RWPE2 (cell line): Measurements from ENCODE around the gene PRRC2B.
A peak's percentile ranks its signal among the peaks of the same experiment; 100 is the strongest.
"Not testable (repeated sequence)": the region's sequence is repeated elsewhere in the genome, so short reads cannot be mapped to it uniquely, and the experiment has no call there.

ENCODE experiments used
- ATAC-seq: fragments of 200-7000 bp; cut with Tn5 transposase; 3 replicates; pipeline ENCODE4 v1.9.1; 2021; ENCODE audit warnings: low read depth
- DNase-seq: peaks from one replicate; pipeline ENCODE4 v3.0.0-alpha.2; 2020; ENCODE audit warnings: low spot score
- H3K27ac ChIP-seq: fragments of 450-650 bp; 2 replicates; pipeline ENCODE4 v1.5.1; 2017; ENCODE audit warnings: mild to moderate bottlenecking; ENCODE audit not compliant: poor library complexity, severe bottlenecking
- H3K27me3 ChIP-seq: fragments of 250-450 bp; sonication (Bioruptor Pico); 2 replicates; pipeline ENCODE4 v1.5.1; 2021; ENCODE audit warnings: mild to moderate bottlenecking, moderate library complexity; ENCODE audit not compliant: insufficient read depth, poor library complexity, severe bottlenecking
- H3K36me3 ChIP-seq: fragments of 250-450 bp; sonication (Bioruptor Pico); 2 replicates; pipeline ENCODE4 v1.5.1; 2020; ENCODE audit warnings: low read depth, mild to moderate bottlenecking, moderate library complexity
- H3K4me1 ChIP-seq: fragments of 250-450 bp; sonication (Bioruptor Pico); 2 replicates; pipeline ENCODE4 v1.5.1; 2021; ENCODE audit warnings: mild to moderate bottlenecking, moderate library complexity; ENCODE audit not compliant: insufficient read depth, poor library complexity, severe bottlenecking
- H3K4me3 ChIP-seq: fragments of 250-450 bp; sonication (Bioruptor Pico); 2 replicates; pipeline ENCODE4 v1.5.1; 2021; ENCODE audit warnings: mild to moderate bottlenecking, moderate library complexity; ENCODE audit not compliant: severe bottlenecking
- H3K9me3 ChIP-seq: fragments of 250-450 bp; sonication (Bioruptor Pico); 2 replicates; pipeline ENCODE4 v1.5.1; 2021; ENCODE audit warnings: mild to moderate bottlenecking, moderate library complexity; ENCODE audit not compliant: severe bottlenecking
- CTCF ChIP-seq: fragments of 450-650 bp; IDR thresholded peaks from one replicate; pipeline ENCODE4 v1.5.1; 2017; ENCODE audit warnings: mild to moderate bottlenecking, moderate library complexity; ENCODE audit not compliant: poor library complexity, severe bottlenecking

The PRRC2B gene

GRCh38 chr9:131467214-131467935 lies 73.5 kb downstream of the PRRC2B start:
- TF ChIP-seq CTCF: no peak
- Histone ChIP-seq H3K27me3 (no peaks in the 10 kb centered on the region), H3K36me3 (peaks cover 98% of the 10 kb centered on the region), H3K27ac (no peak overlapping the region), H3K4me3 (no peak overlapping the region), H3K9me3 (no peaks in the 10 kb centered on the region), H3K4me1 (no peaks in the 10 kb centered on the region)
- DNase-seq: peak; percentile 62
- no peak for ATAC-seq

- TF ChIP-seq CTCF: no peak
- Histone ChIP-seq H3K27me3 (no peaks in the 10 kb centered on the region), H3K9me3 (no peaks in the 10 kb centered on the region), H3K4me3 (no peak overlapping the region), H3K36me3 (peaks cover 100% of the 10 kb centered on the region), H3K27ac (no peak overlapping the region), H3K4me1 (no peaks in the 10 kb centered on the region)
- DNase-seq (peak; percentile 2), ATAC-seq (no peak)
These were observed 74.1 kb downstream of the PRRC2B start for GRCh38 chr9:131468031-131468430.

- no peaks in the 10 kb centered on the region for H3K27me3 ChIP-seq
- no peak overlapping the region for H3K4me3 ChIP-seq
- H3K4me1 ChIP-seq: no peaks in the 10 kb centered on the region
- no peak overlapping the region for H3K27ac ChIP-seq
- peaks cover 98% of the 10 kb centered on the region for H3K36me3 ChIP-seq
- H3K9me3 ChIP-seq: no peaks in the 10 kb centered on the region
- ATAC-seq: no peak
- DNase-seq: peak; percentile 25
- no peak for TF ChIP-seq CTCF
These were observed 75.5 kb downstream of the PRRC2B start for GRCh38 chr9:131469356-131469755.

- no peak for ATAC-seq
- no peaks in the 10 kb centered on the region for H3K9me3 ChIP-seq
- TF ChIP-seq CTCF: no peak
These were observed 76.1 kb downstream of the PRRC2B start for GRCh38 chr9:131469951-131470350.

GRCh38 chr9:131470581-131470991 lies 76.7 kb downstream of the PRRC2B start:
- Histone ChIP-seq H3K9me3 (no peaks in the 10 kb centered on the region), H3K4me1 (no peaks in the 10 kb centered on the region), H3K4me3 (no peak overlapping the region), H3K36me3 (peaks cover 98% of the 10 kb centered on the region), H3K27me3 (no peaks in the 10 kb centered on the region), H3K27ac (no peak overlapping the region)
- TF ChIP-seq CTCF: no peak
- DNase-seq: no peak
- ATAC-seq: no peak

More at GRCh38 chr9:131469951-131470350, 76.1 kb downstream of the PRRC2B start:
- H3K36me3 ChIP-seq: peaks cover 98% of the 10 kb centered on the region
- no peaks in the 10 kb centered on the region for H3K4me1 ChIP-seq
- H3K27me3 ChIP-seq: no peaks in the 10 kb centered on the region
- no peak overlapping the region for H3K27ac ChIP-seq
- no peak overlapping the region for H3K4me3 ChIP-seq
- peak; percentile 40 for DNase-seq

GRCh38 chr9:131472085-131472484 lies 78.2 kb downstream of the PRRC2B start:
- H3K27ac ChIP-seq, H3K4me1 ChIP-seq, ATAC-seq, DNase-seq, H3K9me3 ChIP-seq, H3K4me3 ChIP-seq, H3K27me3 ChIP-seq: not testable (repeated sequence)
- H3K36me3 ChIP-seq: peaks cover 98% of the 10 kb centered on the region
